ENCODE data around the gene ZDHHC24. TPM values are rescaled to one million over a fixed set of nuclear protein-coding genes. Genes with fewer than 3 reads are reported as not detected.

The ZDHHC24 gene
- total RNA-seq, 1 donor from 2014 or later, result 5.2 TPM

- Histone ChIP-seq H3K27me3 (ENCODE audit: low read depth) (no peaks in the 10 kb centered on the region), H3K4me3 (no peak overlapping the region), H3K4me1 (no peaks in the 10 kb centered on the region), H3K36me3 (peaks cover 37% of the 10 kb centered on the region), H3K27ac (replicated peaks) (no peak overlapping the region), H3K9me3 (replicated peaks) (no peaks in the 10 kb centered on the region)
- intact Hi-C loops (cut with micrococcal nuclease), result no loop called here
- TF ChIP-seq CTCF (IDR thresholded peaks at IDR 0.05; ENCODE audit: borderline replicate concordance), result no peak
- DNase-seq, result no peak
Observed at GRCh38 chr11:66498506-66498905, 47.3 kb downstream of the ZDHHC24 start.

- Histone ChIP-seq H3K4me3 (no peak overlapping the region), H3K36me3 (peaks cover 45% of the 10 kb centered on the region), H3K27ac (replicated peaks) (no peak overlapping the region), H3K4me1 (no peaks in the 10 kb centered on the region), H3K9me3 (replicated peaks) (no peaks in the 10 kb centered on the region), H3K27me3 (ENCODE audit: low read depth) (no peaks in the 10 kb centered on the region)
- no peak for DNase-seq
- TF ChIP-seq CTCF (IDR thresholded peaks at IDR 0.05; ENCODE audit: borderline replicate concordance), result no peak
- intact Hi-C loops (cut with micrococcal nuclease), result no loop called here
Observed at GRCh38 chr11:66497206-66497605, 48.6 kb downstream of the ZDHHC24 start.

GRCh38 chr11:66495401-66495854, 50.4 kb downstream of the ZDHHC24 start:
- TF ChIP-seq CTCF (IDR thresholded peaks at IDR 0.05; ENCODE audit: borderline replicate concordance), result no peak
- Histone ChIP-seq H3K9me3 (replicated peaks) (no peaks in the 10 kb centered on the region), H3K36me3 (peaks cover 47% of the 10 kb centered on the region), H3K4me1 (no peaks in the 10 kb centered on the region), H3K27me3 (ENCODE audit: low read depth) (no peaks in the 10 kb centered on the region), H3K4me3 (no peak overlapping the region), H3K27ac (replicated peaks) (no peak overlapping the region)
- DNase-seq, result no peak
- intact Hi-C loops (cut with micrococcal nuclease), result no loop called here

- Histone ChIP-seq H3K4me3 (no peak overlapping the region), H3K4me1 (no peaks in the 10 kb centered on the region), H3K27me3 (ENCODE audit: low read depth) (no peaks in the 10 kb centered on the region), H3K27ac (replicated peaks) (no peak overlapping the region), H3K9me3 (replicated peaks) (no peaks in the 10 kb centered on the region), H3K36me3 (peaks cover 43% of the 10 kb centered on the region)
- TF ChIP-seq CTCF (IDR thresholded peaks at IDR 0.05; ENCODE audit: borderline replicate concordance), result no peak
- intact Hi-C loops (cut with micrococcal nuclease), result no loop called here
- no peak for DNase-seq
Observed at GRCh38 chr11:66494935-66495334, 50.9 kb downstream of the ZDHHC24 start.

- Histone ChIP-seq H3K27me3 (ENCODE audit: low read depth) (no peaks in the 10 kb centered on the region), H3K4me1 (no peaks in the 10 kb centered on the region), H3K36me3 (peaks cover 42% of the 10 kb centered on the region), H3K9me3 (replicated peaks) (no peaks in the 10 kb centered on the region), H3K4me3 (no peak overlapping the region), H3K27ac (replicated peaks) (no peak overlapping the region)
- intact Hi-C loops (cut with micrococcal nuclease), result no loop called here
- TF ChIP-seq CTCF (IDR thresholded peaks at IDR 0.05; ENCODE audit: borderline replicate concordance), result no peak
- no peak for DNase-seq
Observed at GRCh38 chr11:66494458-66494857, 51.4 kb downstream of the ZDHHC24 start.

GRCh38 chr11:66493130-66493529, 52.7 kb downstream of the ZDHHC24 start:
- Histone ChIP-seq H3K4me1 (no peaks in the 10 kb centered on the region), H3K36me3 (peaks cover 46% of the 10 kb centered on the region), H3K9me3 (replicated peaks) (no peaks in the 10 kb centered on the region), H3K4me3 (no peak overlapping the region), H3K27me3 (ENCODE audit: low read depth) (no peaks in the 10 kb centered on the region), H3K27ac (replicated peaks) (no peak overlapping the region)
- TF ChIP-seq CTCF (IDR thresholded peaks at IDR 0.05; ENCODE audit: borderline replicate concordance), result no peak
- no peak for DNase-seq
- intact Hi-C loops (cut with micrococcal nuclease), result no loop called here

Data from left ventricle myocardium inferior (tissue), 1 donor.